CD4-positive, alpha-beta T cell (primary cell): ENCODE data around the gene MMS19. TPM values are rescaled to one million over a fixed set of nuclear protein-coding genes. Genes with fewer than 3 reads are reported as not detected.
A peak's percentile ranks its signal among the peaks of the same experiment; 100 is the strongest.

Experiments used
- ATAC-seq: fragments of 200-7000 bp; cut with Tn5 transposase; one replicate; pipeline ENCODE4 v1.10.0; 2022; ENCODE audit warnings: mild to moderate bottlenecking; ENCODE audit not compliant: poor library complexity
- CTCF ChIA-PET: fragments of 350-600 bp; sonication (Branson Sonifier 250); formaldehyde crosslinking; loops from one replicate; lab custom pipeline; 2021; ENCODE audit warnings: antibody characterized with exemption, inconsistent platforms; lab: Charles Lee
- POLR2A ChIA-PET: fragments of 350-600 bp; sonication (Branson Sonifier 250); formaldehyde crosslinking; loops from one replicate; lab custom pipeline; 2021; ENCODE audit warnings: antibody characterized with exemption, inconsistent platforms; lab: Charles Lee
- DNase-seq, 14 experiments: peaks; one replicate each; pipeline ENCODE4 v3.0.0-alpha.2; 2013 to 2020; ENCODE audit warnings: mixed read lengths in 2 of 14
- H3K27ac ChIP-seq, 2 donors: one replicate each; pipeline versions ENCODE4 v1.5.1 to v1.7.0; 2013; ENCODE audit warnings: low read length in 2 of 2, low read depth in 1 of 2, mild to moderate bottlenecking in 1 of 2
- H3K27me3 ChIP-seq, 2 experiments: 1 replicate in 1 of 2; 2 replicates in 1 of 2; pipeline versions ENCODE4 v1.6.1 to v1.7.0; 2013; ENCODE audit warnings: low read length in 2 of 2, control low read depth in 1 of 2, mild to moderate bottlenecking in 1 of 2, moderate library complexity in 1 of 2; ENCODE audit not compliant: insufficient read depth in 2 of 2, control insufficient read depth in 1 of 2
- H3K36me3 ChIP-seq: one replicate; pipeline ENCODE4 v1.6.1; 2013; ENCODE audit warnings: low read length, control low read depth; ENCODE audit not compliant: insufficient read depth
- H3K4me1 ChIP-seq: one replicate; pipeline ENCODE4 v1.6.1; 2013; ENCODE audit warnings: low read length, control low read depth; ENCODE audit not compliant: insufficient read depth
- H3K4me3 ChIP-seq: one replicate; pipeline ENCODE4 v1.5.1; 2013; ENCODE audit warnings: mild to moderate bottlenecking, low read length, moderate library complexity
- H3K9me3 ChIP-seq, 2 experiments: 1 replicate in 1 of 2; 2 replicates in 1 of 2; pipeline versions ENCODE4 v1.6.1 to v1.7.0; 2013; ENCODE audit warnings: low read length in 2 of 2, mild to moderate bottlenecking in 2 of 2, control low read depth in 1 of 2, moderate library complexity in 1 of 2; ENCODE audit not compliant: control insufficient read depth in 1 of 2, insufficient read depth in 1 of 2
- H3K27ac Mint-ChIP-seq: one replicate; pipeline ENCODE4 v1.8.0; 2020; ENCODE audit warnings: mixed read lengths
- H3K27me3 Mint-ChIP-seq: one replicate; pipeline ENCODE4 v1.8.0; 2021; ENCODE audit warnings: mixed read lengths
- H3K36me3 Mint-ChIP-seq: one replicate; pipeline ENCODE4 v1.8.0; 2021; ENCODE audit warnings: low read depth, mixed read lengths
- H3K4me1 Mint-ChIP-seq: one replicate; pipeline ENCODE4 v1.8.0; 2021; ENCODE audit warnings: low read depth, mixed read lengths
- H3K4me3 Mint-ChIP-seq: one replicate; pipeline ENCODE4 v1.8.0; 2020; ENCODE audit warnings: mild to moderate bottlenecking, mixed read lengths
- H3K9me3 Mint-ChIP-seq: one replicate; pipeline ENCODE4 v1.8.0; 2020; ENCODE audit warnings: mixed read lengths
- intact Hi-C, 2 experiments: fragments of 100-400 bp; cut with DNase I in 1 of 2; cut with micrococcal nuclease in 1 of 2; formaldehyde crosslinking; loops; one replicate each; pipeline versions ENCODE4 v1.15.1 to v1.9.0; 2023 to 2025; cut with DNase I, micrococcal nuclease
- total RNA-seq, 174 experiments: library from RNA in 2 of 174; stranded (reverse) in 2 of 174; gene quantifications; one replicate each; pipeline ENCODE4 v1.2.3 and lab custom pipeline; 2021 to 2026
- TF ChIP-seq, protein P1 (sequence below): fragments of 200-600 bp; IDR thresholded peaks from one replicate; pipeline ENCODE4 v1.8.0; 2022; ENCODE audit warnings: antibody characterized with exemption, mild to moderate bottlenecking

The MMS19 gene
- total RNA-seq, 2 experiments from 2014 or later, result 58.4 to 65.7 TPM

- Histone ChIP-seq H3K27ac (no peak overlapping the region), H3K4me3 (no peak overlapping the region), H3K9me3 (no peaks in the 10 kb centered on the region), H3K27me3 (no peaks in the 10 kb centered on the region), H3K4me1 (peaks cover 12% of the 10 kb centered on the region), H3K36me3 (peaks cover 78% of the 10 kb centered on the region)
- POLR2A ChIA-PET, result no interaction called here
- intact Hi-C loops, result no loop called here
- H3K27me3 Mint-ChIP-seq, result no peaks in the 10 kb centered on the region
- CTCF ChIA-PET, result no interaction called here
- no peak for DNase-seq
- peaks cover 92% of the 10 kb centered on the region for H3K36me3 Mint-ChIP-seq
- no peaks in the 10 kb centered on the region for H3K9me3 Mint-ChIP-seq
- TF ChIP-seq, protein P1, sequence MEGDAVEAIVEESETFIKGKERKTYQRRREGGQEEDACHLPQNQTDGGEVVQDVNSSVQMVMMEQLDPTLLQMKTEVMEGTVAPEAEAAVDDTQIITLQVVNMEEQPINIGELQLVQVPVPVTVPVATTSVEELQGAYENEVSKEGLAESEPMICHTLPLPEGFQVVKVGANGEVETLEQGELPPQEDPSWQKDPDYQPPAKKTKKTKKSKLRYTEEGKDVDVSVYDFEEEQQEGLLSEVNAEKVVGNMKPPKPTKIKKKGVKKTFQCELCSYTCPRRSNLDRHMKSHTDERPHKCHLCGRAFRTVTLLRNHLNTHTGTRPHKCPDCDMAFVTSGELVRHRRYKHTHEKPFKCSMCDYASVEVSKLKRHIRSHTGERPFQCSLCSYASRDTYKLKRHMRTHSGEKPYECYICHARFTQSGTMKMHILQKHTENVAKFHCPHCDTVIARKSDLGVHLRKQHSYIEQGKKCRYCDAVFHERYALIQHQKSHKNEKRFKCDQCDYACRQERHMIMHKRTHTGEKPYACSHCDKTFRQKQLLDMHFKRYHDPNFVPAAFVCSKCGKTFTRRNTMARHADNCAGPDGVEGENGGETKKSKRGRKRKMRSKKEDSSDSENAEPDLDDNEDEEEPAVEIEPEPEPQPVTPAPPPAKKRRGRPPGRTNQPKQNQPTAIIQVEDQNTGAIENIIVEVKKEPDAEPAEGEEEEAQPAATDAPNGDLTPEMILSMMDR, result no peak
- no peak for ATAC-seq
- no peak overlapping the region for H3K4me3 Mint-ChIP-seq
- peak overlapping the region; percentile 76 for H3K27ac Mint-ChIP-seq
- H3K4me1 Mint-ChIP-seq, result peaks cover 19% of the 10 kb centered on the region
These were observed 41.5 kb downstream of the MMS19 start for GRCh38 chr10:97456686-97457065.

DNA sequence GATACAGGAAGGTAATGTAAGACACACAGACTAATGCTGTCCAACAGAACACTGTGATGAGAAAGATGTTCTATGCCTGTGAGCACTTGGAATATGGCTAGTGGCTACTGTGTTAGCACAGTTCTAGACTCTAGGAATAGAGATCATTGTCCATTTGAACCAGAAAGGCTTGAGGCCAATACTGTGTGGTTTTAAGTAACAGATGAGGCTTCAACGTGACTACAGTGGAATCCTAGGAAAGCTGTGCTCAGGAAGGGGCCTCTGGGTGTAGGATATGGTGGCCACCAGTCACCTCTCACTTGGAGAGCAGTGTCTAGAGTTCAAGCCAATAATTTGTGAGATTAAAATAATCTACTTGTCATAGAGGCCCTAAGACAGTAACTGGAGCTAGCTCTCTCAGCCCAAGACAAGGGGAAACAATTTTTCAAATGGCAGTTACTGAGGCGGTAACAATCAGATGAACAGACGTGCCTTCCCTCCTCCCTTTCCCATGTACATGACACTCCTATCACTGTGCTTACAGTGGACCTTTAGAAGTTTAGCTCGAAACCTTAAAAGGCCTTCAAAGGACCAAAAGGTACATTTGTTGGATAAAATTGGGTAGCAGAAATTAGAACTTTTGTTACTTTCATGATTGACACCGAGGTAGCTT is 42.1 kb downstream of the MMS19 start:
- H3K9me3 Mint-ChIP-seq, result no peaks in the 10 kb centered on the region
- H3K36me3 Mint-ChIP-seq, result peaks cover 87% of the 10 kb centered on the region
- POLR2A ChIA-PET, result no interaction called here
- no peaks in the 10 kb centered on the region for H3K9me3 ChIP-seq
- no peaks in the 10 kb centered on the region for H3K27me3 Mint-ChIP-seq
- DNase-seq (no peak), ATAC-seq (no peak)
- H3K4me3 ChIP-seq, result no peak overlapping the region
- CTCF ChIA-PET, result no interaction called here
- peaks cover 75% of the 10 kb centered on the region for H3K36me3 ChIP-seq
- TF ChIP-seq, protein P1, result no peak
- peaks cover 12% of the 10 kb centered on the region for H3K4me1 ChIP-seq
- no peaks in the 10 kb centered on the region for H3K27me3 ChIP-seq
- peak overlapping the region; percentile 76 for H3K27ac Mint-ChIP-seq
- intact Hi-C loops, result no loop called here
- H3K27ac ChIP-seq, result no peak overlapping the region
- peaks cover 19% of the 10 kb centered on the region for H3K4me1 Mint-ChIP-seq
- H3K4me3 Mint-ChIP-seq, result no peak overlapping the region

- H3K27me3 ChIP-seq, result no peaks in the 10 kb centered on the region
- Mint-ChIP-seq H3K36me3 (peaks cover 76% of the 10 kb centered on the region), H3K9me3 (no peaks in the 10 kb centered on the region), H3K27ac (peak overlapping the region; percentile 76), H3K4me1 (peaks cover 28% of the 10 kb centered on the region), H3K27me3 (no peaks in the 10 kb centered on the region), H3K4me3 (no peak overlapping the region)
- intact Hi-C loops, result no loop called here
- ChIA-PET POLR2A (no interaction called here), CTCF (interaction anchor here (0.6 to 1.2 kb wide), 2 partner anchors 47 to 48 kb away, joined by 3 read pairs; no protein-coding TSS in a partner anchor)
- H3K36me3 ChIP-seq, result peaks cover 59% of the 10 kb centered on the region
- TF ChIP-seq, protein P1, result no peak
- no peaks in the 10 kb centered on the region for H3K9me3 ChIP-seq
- ATAC-seq, result peak; percentile 57
- DNase-seq, result peak in 6 of 14 experiments; percentile 21 to 66 (median 33)
- H3K4me3 ChIP-seq, result no peak overlapping the region
- peak overlapping the region in 1 of 2 donors; percentile 29 for H3K27ac ChIP-seq
- H3K4me1 ChIP-seq, result peaks cover 12% of the 10 kb centered on the region
These were observed 43.7 kb downstream of the MMS19 start for GRCh38 chr10:97454330-97455036.
